GM04504 (cell line): ENCODE measurements around the gene EFS.

ENCODE experiments used
- DNase-seq: peaks from one replicate; pipeline ENCODE4 v3.0.0-alpha.2; 2012; ENCODE audit warnings: low read depth

The EFS gene

DNA sequence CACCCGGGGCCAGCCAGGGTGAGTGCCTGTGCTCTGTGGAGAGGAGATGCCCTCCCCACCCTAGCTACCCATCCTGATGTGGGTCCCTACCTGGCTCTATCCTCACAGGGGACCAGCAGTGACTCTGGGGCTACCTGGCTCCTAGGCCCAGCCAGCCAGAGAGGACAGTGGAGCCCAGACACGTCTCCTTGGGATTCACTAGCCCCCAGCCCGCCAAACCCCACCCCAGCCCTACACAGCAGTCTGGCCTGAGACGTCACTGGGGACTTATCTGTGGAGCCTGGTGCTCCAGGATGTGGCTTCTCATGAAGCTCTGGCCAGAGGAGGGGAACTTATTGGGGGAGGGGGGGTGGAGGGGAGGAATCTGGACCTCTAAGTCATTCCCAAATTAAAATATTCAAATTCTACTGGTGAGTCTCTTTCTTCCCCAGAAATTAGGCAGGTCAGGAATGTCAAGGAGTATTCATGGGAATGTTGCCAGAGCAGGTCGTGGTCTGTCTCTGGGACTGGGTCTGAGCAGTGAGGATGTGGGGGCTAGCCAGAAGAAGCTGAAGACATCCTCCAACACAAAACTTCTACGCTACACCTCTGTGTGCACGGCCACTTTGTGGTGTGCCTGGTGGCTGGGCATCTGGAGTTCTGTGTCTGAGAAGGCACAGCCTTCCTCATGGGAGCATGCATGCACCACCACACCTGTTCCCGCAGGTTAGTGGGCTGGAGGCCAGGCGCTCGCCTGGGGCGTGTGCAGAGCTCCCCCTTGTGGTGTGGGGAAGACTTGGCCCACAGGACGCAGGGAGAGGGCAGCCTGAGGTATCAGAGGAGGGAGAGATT, 14.6 kb upstream of the EFS start:
- no peak for DNase-seq

GRCh38 chr14:23378612-23379220, 13.7 kb upstream of the EFS start:
- no peak for DNase-seq

- DNase-seq = no peak
These were observed 12.9 kb upstream of the EFS start for GRCh38 chr14:23377573-23378563.

DNA sequence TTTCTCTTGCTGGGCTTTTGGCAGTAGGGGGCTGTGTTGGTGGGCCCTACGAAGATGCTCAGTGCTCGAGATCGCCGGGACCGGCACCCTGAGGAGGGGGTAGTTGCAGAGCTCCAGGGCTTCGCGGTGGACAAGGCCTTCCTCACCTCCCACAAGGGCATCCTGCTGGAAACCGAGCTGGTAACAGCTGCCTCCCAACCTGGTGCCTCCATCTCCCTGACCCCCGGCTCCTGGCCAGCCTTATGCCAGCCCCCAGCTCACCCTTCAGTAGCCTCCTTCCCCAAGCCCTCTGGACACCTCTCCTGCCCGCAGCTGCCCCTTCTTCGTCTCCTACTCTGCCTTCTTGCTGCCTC, 12.2 kb upstream of the EFS start:
- DNase-seq = no peak

DNA sequence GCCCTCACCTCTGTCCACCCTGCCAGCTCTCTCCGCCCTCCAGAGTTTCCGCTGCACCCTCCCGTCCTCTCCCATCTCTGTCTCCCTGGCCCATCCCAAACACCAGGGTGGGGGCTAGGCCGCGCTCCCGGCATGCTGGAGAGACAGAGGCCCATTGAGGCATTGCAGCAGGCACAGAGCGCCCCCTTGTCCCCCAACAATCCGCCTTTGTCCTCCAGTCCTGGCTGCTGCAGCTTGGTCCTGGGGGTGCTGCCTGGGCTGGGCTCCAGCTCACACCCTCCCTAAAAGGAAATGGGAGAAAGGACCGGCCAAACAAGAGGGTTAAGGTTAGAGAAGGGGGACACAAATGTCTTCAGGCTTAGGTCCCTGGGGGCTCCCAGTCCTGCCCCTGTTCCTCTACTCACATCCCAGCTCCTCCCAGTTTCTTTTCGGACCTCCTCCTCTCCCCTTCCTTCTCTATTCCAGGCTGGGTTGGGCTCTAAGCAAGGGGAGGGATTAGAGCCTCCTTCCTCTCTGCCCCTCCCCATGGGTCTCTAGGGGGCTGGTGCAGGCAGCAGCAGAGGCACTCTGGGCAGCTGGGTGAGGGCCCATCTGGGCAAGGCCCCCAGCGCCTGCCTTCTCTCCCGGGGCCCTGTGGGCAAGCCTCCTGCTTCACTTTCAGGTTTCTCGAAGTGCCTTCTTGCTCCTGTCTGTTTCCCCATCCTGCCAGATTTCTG, 11.7 kb upstream of the EFS start, which contains the start of gene CMTM5:
Gene CMTM5 (plus strand): TSS at position 565 of the 716 bp plus-strand sequence. CDS start 206 bp downstream, outside the sequence.
- no peak for DNase-seq

GRCh38 chr14:23375527-23376251, 10.7 kb upstream of the EFS start:
- no peak for DNase-seq

- no peak for DNase-seq
These were observed 8.1 kb upstream of the EFS start for GRCh38 chr14:23373041-23373440.

GRCh38 chr14:23372509-23372908, 7.5 kb upstream of the EFS start, which contains the start of gene IL25:
IL25 (plus strand) TSS chr14:23372809.
- no peak for DNase-seq

DNA sequence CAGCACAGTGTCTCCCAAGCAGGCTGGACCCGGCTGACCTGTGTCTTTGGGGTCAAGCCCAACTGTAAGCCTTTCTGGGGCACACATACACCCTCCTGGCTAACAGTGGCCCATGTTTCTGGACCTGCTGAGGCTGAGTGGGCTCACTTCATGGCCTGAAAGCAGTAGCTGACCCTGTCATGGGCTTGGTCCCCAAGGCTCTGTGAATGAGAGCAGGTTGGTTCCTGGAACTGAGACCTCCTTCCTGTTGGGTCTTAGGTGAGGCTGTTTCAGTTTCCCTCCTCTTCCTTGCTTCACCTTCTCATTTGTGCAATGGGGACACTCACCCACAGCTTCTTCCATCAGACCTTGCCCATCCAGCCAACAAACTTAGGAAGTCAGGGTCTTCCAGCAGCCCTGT, 6.9 kb upstream of the EFS start:
- no peak for DNase-seq

DNA sequence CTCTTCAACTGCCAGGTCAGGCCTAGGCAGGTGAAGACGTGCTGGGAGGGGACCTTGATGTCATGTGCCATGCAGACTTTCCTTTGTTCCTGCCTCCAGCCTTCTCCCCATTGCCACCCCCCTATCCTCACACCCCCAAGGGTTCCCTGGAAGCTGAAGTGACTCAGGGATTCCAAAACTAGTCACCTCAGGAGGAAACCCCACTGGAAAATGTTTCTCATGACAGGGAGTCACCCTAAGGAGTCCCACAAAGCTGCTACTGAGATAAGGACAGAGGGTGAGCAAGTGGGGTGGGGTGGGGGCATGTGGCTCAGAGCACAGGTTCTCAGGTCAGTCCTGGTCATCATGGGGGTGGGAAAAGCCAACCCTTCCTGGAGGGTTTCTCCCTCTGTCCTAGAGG, 5.2 kb upstream of the EFS start:
- no peak for DNase-seq

- DNase-seq = no peak
These were observed 1.5 kb upstream of the EFS start for GRCh38 chr14:23366426-23366921.

DNA sequence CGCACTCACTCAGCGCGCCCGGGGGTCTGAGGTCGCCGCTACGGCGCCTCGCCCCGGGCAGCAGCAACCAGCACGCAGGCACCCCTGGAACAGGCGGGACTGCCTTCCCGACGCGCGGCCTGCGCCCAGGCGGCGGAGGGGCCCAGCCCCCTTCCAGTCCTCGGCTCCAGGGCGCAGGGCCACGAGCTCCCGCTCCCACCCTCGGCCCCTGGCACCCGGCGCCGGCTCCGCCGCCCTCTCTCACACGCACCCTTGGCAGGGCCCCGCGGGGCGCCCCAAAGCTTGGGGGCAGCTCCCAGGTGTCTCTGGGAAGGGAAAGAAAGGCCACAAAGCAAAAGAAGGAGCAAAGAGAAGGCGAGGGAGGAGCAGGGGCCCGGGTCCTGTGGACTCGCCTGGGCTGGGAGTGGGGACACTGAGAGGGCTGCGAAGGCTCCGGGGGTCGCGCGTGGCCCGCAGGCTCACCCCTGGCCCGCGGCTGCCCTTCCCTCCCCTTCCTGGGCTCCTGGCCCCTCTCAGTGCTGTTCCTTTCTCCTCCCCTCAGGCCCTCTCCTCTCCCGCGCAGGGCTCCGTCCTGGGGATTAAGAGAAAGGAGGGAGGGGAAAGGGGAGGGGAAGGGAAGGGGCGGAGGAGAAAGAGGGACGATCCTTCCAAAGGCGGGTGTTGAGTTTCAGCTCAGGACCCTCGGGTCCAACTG, 907 bp upstream of the EFS start:
- DNase-seq = no peak

DNA sequence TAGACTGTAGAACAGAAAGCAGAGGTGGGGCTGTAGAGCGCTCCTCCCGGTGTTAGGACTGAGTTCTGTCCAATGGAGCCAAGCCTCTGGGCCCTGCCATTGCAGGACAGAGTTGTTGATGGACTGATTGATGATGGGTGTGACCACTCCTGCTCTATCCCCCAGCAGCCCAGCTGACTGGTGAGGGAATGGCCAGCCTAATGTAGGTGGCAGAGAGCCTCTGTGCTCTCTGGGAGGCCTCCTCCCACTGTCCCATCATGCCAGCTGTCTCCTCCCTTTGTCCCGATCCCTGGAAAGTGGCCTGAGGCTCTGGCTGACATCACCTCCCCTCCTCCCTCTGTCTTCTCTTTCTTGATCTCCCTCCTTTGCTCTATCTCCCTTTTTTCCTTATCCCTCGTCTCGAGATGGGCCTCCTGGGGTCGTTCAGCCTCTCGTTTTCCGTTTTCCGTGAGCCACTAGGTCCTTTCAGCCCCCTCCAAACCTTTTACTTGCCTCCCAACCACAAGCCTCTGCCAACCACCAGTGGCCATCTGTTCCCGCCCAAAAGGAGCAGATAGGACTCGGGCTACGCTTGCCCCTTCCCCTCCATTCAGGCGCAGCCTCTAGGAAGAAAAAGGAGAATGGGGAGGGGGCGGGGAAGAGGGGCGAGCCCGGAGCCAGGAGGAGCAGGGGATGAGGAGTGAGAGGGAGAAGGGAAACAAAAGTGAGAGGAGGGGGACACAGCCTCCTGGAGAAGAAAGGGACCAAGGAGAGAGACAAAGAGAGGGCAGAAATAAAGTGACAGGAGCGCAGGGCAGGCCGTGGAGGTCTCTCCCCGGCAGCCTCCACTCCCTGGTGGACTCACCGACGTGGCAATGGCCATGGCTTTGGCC, 572 bp downstream of the EFS start:
- DNase-seq = no peak

- DNase-seq = no peak
These were observed 2.8 kb downstream of the EFS start for GRCh38 chr14:23362200-23362599.

DNA sequence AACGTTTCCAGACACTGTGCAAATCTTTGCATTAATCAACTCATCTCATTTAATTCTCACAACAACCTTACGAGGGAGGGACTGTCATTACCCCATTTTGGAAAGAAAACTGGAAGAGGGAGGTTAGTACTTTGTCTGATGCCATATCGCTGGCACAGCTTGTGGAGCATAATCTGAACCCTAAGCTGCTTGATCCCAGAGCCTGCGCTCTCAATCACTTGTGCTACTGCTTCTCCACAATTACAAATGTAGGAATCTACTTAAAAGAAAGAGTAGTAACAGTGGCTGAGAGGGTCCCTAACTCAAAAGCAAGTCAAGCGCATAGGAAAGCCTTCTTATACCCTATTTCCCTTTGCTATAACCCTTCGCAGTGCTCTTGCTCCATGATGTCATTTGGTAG, 3.2 kb downstream of the EFS start:
- no peak for DNase-seq

DNA sequence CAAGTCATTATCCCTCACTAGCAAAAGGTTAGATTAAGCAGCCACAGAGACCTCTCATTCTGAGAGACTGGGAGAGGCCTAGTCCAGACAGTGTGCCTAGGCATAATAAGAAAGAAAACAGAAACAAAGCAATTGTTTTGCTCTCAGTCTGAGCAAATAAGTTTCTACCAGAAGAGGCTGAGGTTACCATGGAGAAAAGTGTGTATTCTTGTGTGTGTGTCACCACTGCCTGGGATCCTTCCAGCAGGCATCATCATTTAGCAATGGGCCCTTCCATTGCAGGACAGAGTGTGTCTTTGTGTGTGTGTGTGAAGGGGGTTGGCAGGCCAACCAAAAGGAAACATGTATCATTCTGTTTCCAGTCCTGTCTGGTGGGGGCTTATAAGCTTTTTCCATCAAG, 3.7 kb downstream of the EFS start:
- no peak for DNase-seq

DNA sequence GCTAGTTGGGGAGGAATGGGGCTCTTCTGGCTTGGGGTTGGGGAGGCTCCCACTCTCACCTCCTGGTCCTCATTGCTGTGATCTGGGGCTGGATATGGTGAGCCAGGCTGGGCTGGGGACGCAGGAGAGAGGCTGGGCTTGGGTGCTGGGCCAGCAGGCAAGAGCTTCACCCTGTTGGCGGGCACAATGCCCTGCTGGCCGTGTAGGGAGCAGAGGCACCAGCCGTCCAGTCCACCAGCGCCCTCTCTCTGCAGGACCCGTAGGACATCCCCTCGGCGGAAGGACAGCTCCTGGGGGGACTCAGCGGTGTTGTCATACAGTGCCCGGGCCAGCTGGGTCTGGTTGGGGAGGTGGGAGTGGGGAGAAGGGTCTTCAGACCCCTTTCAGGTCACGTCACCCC, 4.5 kb downstream of the EFS start:
- no peak for DNase-seq

- no peak for DNase-seq
These were observed 5.1 kb downstream of the EFS start for GRCh38 chr14:23359722-23360447.

GRCh38 chr14:23359167-23359626, 5.8 kb downstream of the EFS start:
- DNase-seq = no peak
